ENCODE data around the gene CCDC150.
A peak's percentile ranks its signal among the peaks of the same experiment; 100 is the strongest.

CCDC150 gene

DNA sequence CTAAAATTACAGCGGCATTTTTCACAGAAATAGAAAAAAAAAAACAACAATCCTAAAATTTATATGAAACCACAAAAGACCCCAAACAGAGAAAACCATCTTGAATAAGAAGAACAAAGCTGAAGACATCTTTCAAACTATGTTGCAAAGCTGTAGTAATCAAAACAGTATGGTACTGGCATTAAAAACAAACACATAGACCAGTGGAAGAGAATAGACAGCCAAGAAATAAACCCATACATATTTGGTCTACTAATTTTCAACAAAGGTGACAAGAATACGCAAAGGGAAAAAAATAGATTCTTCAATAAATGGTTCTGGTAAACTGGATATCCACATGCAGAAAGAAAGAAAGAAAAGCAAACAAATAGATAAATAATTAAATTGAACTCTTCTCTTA is 9.0 kb upstream of the CCDC150 start:
- TF ChIP-seq, protein P1, sequence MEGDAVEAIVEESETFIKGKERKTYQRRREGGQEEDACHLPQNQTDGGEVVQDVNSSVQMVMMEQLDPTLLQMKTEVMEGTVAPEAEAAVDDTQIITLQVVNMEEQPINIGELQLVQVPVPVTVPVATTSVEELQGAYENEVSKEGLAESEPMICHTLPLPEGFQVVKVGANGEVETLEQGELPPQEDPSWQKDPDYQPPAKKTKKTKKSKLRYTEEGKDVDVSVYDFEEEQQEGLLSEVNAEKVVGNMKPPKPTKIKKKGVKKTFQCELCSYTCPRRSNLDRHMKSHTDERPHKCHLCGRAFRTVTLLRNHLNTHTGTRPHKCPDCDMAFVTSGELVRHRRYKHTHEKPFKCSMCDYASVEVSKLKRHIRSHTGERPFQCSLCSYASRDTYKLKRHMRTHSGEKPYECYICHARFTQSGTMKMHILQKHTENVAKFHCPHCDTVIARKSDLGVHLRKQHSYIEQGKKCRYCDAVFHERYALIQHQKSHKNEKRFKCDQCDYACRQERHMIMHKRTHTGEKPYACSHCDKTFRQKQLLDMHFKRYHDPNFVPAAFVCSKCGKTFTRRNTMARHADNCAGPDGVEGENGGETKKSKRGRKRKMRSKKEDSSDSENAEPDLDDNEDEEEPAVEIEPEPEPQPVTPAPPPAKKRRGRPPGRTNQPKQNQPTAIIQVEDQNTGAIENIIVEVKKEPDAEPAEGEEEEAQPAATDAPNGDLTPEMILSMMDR (IDR thresholded peaks at IDR 0.05; ENCODE audit: low read length, missing control alignments): no peak
- DNase-seq (ENCODE audit: low read depth): no peak
- no peak overlapping the region for H3K4me3 ChIP-seq (replicated peaks; ENCODE audit: low read depth, low read length)

DNA sequence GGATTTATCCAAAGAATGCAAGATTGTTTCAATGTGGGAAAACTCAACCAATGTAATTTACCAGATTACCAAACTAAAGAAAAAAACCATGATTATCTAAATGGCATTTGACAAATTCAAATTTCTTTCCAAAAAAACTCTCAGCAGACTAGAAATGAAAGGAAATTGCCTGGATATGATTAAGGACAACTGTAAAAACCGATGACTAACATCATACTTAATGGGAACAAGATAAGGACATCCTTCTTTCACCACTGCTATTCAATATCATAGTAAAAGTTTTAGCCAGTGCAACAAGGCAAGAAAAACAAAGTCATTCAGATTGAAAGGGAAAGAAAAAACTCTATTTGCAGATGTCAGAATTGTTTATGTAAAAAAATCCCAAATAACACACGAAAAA is 4.4 kb upstream of the CCDC150 start:
- DNase-seq (ENCODE audit: low read depth): peak; percentile 4
- TF ChIP-seq, protein P1 (IDR thresholded peaks at IDR 0.05; ENCODE audit: low read length, missing control alignments): no peak
- H3K4me3 ChIP-seq (replicated peaks; ENCODE audit: low read depth, low read length): no peak overlapping the region

DNA sequence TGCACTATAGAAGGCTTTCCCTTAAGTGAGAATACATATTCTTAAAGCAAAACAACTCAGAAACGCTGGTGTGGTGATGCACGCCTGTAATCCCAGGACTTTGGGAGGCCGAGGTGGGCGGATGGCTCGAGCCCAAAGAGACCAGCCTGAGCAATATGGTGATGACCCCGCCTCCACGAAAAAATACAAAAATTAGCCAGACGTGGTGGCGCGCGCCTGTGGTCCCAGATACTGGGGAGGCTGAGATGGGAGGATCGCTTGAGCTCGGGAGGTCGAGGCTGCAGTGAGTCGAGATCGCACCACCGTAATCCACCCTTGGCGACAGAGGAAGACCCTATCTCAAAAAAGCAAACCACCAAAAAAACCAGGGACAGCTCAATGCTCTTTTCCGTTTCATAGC is 750 bp upstream of the CCDC150 start:
- TF ChIP-seq, protein P1 (IDR thresholded peaks at IDR 0.05; ENCODE audit: low read length, missing control alignments): no peak
- no peak for DNase-seq (ENCODE audit: low read depth)
- peak overlapping the region; percentile 81 for H3K4me3 ChIP-seq (replicated peaks; ENCODE audit: low read depth, low read length)

- DNase-seq (ENCODE audit: low read depth): no peak
- H3K4me3 ChIP-seq (replicated peaks; ENCODE audit: low read depth, low read length): peak overlapping the region; percentile 81
- TF ChIP-seq, protein P1 (IDR thresholded peaks at IDR 0.05; ENCODE audit: low read length, missing control alignments): no peak
Observed at GRCh38 chr2:196640031-196640548, 575 bp downstream of the CCDC150 start.

GRCh38 chr2:196649202-196649601 is 9.7 kb downstream of the CCDC150 start:
- TF ChIP-seq, protein P1 (IDR thresholded peaks at IDR 0.05; ENCODE audit: low read length, missing control alignments): no peak
- no peak overlapping the region for H3K4me3 ChIP-seq (replicated peaks; ENCODE audit: low read depth, low read length)
- no peak for DNase-seq (ENCODE audit: low read depth)

DNA sequence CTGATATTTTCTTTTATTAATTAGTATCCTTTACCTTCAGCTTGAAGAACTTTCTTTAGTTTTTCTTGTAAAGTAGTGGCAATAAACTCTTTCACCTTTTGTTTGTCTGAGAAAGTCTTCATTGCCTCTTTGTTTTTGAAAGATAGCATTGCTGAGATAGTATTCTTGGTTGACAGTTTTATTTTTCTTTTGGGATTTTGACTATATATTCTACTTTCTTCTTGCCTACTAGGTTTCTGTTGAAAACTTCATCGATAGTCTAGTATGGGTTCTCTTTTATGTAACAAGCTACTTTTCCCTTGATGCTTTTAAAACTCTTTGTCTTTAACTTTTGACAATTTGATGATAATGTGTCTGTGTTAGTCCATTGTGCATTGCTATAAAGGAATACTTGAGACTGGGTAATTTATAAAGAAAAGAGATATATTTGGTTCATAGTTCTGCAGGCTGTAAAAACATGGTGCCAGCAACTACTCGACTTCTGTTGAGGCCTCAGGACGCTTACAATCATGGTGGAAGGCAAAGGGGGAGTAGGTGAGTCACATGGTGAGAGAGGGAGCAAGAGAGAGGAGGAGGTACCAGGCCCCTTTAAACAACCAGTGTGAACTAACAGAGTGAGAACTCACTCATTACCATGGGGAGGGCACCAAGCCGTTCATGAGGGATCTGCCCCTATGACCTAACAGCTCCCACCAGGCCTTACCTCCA is 12.0 kb downstream of the CCDC150 start:
- H3K4me3 ChIP-seq (replicated peaks; ENCODE audit: low read depth, low read length): no peak overlapping the region
- TF ChIP-seq, protein P1 (IDR thresholded peaks at IDR 0.05; ENCODE audit: low read length, missing control alignments): no peak
- no peak for DNase-seq (ENCODE audit: low read depth)

GRCh38 chr2:196652869-196653268 is 13.4 kb downstream of the CCDC150 start:
- TF ChIP-seq, protein P1 (IDR thresholded peaks at IDR 0.05; ENCODE audit: low read length, missing control alignments): no peak
- H3K4me3 ChIP-seq (replicated peaks; ENCODE audit: low read depth, low read length): no peak overlapping the region
- no peak for DNase-seq (ENCODE audit: low read depth)

All from fibroblast of pulmonary artery (primary cell).